Measurements from ENCODE around the gene PDX1.
"Not testable (repeated sequence)": the region's sequence is repeated elsewhere in the genome, so short reads cannot be mapped to it uniquely, and the experiment has no call there.

The PDX1 gene

GRCh38 chr13:27956576-27957300, 36.9 kb downstream of the PDX1 start:
- DNase-seq (ENCODE audit: low read depth): no peak

DNA sequence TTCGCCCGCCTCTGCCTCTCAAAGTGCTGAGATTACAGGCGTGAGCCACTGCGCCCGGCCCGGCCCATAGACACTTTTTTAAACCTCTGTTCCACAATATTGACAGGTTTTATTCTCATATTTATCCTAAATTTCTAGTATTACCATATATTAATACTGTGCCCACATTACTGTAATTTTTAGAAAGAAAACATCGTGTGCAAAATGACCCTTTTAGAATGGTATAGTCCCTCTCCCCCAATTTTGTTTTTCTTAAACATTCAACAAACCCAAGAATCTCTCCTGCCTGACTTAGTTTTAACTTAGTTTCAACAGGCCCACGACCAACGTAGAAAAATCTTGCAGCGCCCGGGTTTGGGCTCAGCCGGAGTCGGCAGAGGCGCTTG, 40.2 kb downstream of the PDX1 start:
- no peak for DNase-seq (ENCODE audit: low read depth)

- no peak for DNase-seq (ENCODE audit: low read depth)
These were observed 40.8 kb downstream of the PDX1 start for GRCh38 chr13:27960362-27961226.

DNA sequence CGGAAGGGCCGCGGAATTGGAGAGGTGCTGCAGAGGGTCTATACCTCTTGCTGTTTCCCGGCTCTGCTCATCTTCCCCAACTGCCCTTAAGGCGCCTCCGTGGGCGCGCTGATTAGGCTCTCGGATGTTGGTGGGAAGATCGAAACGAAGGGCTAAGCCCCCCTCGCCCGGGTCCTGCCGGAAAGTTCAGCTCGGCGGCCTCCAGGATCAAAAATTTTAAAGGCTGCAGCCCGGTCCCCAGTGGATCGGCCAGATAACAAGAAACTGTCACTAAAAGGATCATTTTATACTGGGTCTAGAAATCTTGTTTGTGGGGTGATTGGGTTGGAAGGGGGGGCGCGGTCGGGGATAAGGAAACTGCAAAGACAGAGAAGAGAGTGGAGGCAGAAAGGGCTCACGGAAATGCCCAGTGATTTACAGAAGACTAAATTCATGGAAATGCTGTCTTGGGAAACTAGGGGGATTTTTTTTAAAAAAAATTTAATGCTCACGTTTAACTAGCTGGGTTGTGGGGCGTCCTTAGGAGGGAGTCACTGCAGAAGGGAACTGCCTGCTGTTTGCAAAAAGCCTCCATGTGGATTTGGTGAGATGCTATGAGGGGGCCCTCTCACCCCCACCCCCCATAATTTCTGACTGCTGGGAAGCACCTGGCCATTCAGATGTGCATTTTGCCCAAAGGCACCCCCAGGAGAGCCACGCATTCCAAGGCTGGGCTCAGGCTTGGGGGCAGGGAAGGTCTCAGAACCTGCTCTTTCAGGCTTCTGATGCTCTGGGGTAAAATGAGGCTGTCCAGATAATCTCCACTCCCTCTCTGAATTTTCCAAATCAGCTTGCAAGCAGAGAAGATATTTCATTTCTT, 41.7 kb downstream of the PDX1 start:
- no peak for DNase-seq (ENCODE audit: low read depth)

DNA sequence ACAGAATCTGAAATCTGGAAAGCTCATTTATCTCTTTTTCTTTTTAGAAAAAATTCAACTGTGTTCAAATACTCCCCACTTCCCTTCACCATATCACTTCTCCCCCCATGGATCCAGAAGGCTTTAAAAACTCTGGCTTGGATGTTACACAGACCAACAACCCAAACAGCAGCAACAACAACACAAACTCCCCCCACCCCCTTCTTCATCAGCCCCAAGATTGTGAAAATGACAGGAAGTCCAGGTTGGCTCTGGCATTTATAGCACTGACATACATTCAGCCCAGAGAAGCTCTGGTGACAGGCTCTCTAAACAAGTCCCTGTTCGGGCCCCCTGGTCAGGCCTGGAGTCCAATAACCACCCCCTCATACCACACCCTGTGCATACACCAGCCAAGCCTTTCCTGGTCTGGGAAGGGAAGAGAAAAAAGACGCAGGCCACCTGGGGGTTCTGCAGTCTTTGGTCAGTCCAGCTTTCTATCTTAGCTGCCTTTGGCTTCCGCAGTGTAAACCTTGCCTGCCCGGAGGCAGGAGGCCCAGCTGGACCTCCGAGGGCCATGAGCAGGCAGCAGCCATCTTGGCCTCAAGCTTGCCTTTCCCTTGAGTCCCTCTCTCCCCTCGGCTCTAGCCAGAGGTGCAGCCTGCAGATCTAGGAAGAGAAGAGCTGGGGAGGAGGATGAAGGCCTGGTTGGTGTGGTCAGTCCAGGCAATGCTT, 42.5 kb downstream of the PDX1 start:
- DNase-seq (ENCODE audit: low read depth): no peak

GRCh38 chr13:27962982-27963381, 43.2 kb downstream of the PDX1 start:
- no peak for DNase-seq (ENCODE audit: low read depth)

DNA sequence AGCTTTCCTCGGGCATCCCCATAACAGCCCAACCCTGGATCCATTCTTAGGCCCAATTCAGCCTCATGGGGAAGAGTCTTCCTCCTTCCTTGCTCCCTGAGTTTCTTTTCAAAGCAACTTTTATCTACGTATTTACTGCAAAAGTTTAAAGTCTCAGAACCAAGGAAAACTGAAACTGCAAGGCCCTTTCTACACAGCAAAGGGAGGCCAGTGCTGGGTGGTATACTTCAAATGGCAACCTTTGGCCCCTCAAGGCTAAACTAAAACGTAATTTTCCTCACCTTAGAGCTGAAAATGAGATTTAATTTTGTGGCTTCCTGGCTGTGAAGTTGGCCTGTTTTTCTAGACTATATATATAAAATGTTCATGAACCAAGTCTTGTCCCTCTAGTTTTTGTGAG, 43.7 kb downstream of the PDX1 start:
- DNase-seq (ENCODE audit: low read depth): no peak

GRCh38 chr13:27964206-27964605, 44.4 kb downstream of the PDX1 start:
- not testable (repeated sequence) for DNase-seq (ENCODE audit: low read depth)

GRCh38 chr13:27964741-27965323, 45.0 kb downstream of the PDX1 start:
- DNase-seq (ENCODE audit: low read depth): no peak

- no peak for DNase-seq (ENCODE audit: low read depth)
These were observed 45.5 kb downstream of the PDX1 start for GRCh38 chr13:27965343-27965739.

- no peak for DNase-seq (ENCODE audit: low read depth)
These were observed 46.2 kb downstream of the PDX1 start for GRCh38 chr13:27965740-27966640.

DNA sequence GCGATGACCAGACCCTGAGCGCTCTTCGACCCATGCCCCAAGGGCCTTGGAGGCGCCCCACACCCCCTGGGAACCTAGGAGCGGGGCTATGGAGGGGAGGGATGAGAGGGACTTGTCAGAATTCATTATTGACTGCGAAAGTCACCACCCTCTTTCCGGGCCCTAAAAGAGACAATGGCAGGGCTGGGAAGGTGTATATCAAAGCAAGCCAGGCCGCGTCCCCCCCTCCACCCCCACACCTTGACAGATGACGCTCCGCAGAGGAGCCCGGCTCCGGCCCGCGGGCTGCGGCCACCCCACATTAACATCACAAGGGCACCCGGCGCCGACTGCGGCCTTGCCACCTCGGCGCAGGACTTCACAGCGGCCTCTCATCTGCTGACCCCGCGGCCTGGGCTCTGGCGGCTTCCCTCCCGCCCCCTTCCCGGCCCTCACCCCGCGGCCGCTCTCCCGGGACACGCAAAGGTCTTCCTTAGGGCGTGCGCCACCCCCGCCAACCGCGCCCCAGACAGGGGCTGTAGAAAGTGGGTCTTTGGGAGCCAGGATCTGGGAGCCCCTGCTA, 46.9 kb downstream of the PDX1 start:
- DNase-seq (ENCODE audit: low read depth): no peak

- DNase-seq (ENCODE audit: low read depth): no peak
These were observed 47.5 kb downstream of the PDX1 start for GRCh38 chr13:27967203-27967735.

- DNase-seq (ENCODE audit: low read depth): no peak
These were observed 48.0 kb downstream of the PDX1 start for GRCh38 chr13:27967736-27968315.

DNA sequence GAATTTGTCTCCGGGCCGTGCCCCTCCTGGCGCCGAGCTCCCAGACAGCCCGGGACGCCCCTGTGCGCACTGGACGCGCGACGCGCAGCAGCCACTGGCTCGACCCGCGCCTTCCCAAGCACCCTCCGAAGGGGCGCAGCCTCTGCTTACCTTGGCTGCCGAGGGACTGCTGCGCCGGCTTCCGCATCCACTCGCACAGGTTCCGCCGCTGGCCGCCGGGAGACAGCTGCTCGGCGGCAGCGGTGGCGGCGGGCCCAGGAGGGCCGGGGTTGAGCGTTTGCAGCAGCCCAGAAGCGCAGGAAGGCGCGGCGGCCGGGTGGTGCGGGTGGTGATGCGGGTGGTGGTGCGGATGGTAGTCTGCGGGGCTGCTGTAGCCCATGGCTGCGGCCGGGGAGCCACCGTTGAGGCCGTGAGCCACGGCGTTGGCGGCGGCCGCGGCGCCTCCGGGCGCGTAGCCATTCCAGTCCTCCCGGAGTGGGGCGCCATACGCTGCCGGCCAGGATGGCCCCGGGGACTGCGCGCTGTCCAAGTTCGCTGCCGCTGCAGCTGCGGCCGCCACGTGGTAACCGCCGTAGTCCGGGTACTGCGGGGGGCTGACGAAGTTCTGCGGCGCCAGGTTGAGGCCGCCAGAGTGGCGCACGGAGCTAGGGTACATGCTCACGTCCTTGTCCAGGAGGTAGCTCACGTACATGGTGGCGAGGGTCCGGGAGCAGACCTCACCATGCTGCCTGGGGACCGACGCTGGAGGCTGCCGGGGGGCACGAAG, 48.7 kb downstream of the PDX1 start:
- DNase-seq (ENCODE audit: low read depth): no peak

- DNase-seq (ENCODE audit: low read depth): no peak
These were observed 49.5 kb downstream of the PDX1 start, which contains the start of gene CDX2 for GRCh38 chr13:27969082-27969865. Gene CDX2, minus strand, starts transcription at chr13:27969315. Its CDS starts 309 bp downstream, at chr13:27969006.

DNA sequence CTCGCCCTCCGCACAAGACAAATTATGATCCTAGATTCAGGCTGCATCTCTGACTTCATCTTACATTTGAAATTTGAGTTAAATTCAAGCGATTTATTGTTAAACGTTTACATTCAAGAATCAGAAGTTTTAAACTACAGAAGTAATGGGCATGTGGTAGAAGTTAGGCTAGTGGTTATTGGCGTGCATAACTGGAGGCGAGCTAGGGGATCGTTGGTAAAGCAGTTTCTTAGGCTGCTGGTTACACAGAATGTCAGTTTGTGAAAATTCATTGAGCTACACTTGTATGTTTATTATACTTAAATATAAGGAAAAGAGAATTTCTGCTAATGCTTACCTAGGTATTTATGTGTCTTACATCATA, 50.0 kb downstream of the PDX1 start:
- no peak for DNase-seq (ENCODE audit: low read depth)
